GM18520 (cell line): Measurements from ENCODE around the gene FRAT2.
"Not testable (repeated sequence)": the region's sequence is repeated elsewhere in the genome, so short reads cannot be mapped to it uniquely, and the experiment has no call there.

ENCODE experiments used
- ATAC-seq: cut with Tn5 transposase; IDR thresholded peaks from one replicate; pipeline ENCODE4 v1.9.1; 2021; ENCODE audit not compliant: unreplicated experiment

Gene FRAT2

DNA sequence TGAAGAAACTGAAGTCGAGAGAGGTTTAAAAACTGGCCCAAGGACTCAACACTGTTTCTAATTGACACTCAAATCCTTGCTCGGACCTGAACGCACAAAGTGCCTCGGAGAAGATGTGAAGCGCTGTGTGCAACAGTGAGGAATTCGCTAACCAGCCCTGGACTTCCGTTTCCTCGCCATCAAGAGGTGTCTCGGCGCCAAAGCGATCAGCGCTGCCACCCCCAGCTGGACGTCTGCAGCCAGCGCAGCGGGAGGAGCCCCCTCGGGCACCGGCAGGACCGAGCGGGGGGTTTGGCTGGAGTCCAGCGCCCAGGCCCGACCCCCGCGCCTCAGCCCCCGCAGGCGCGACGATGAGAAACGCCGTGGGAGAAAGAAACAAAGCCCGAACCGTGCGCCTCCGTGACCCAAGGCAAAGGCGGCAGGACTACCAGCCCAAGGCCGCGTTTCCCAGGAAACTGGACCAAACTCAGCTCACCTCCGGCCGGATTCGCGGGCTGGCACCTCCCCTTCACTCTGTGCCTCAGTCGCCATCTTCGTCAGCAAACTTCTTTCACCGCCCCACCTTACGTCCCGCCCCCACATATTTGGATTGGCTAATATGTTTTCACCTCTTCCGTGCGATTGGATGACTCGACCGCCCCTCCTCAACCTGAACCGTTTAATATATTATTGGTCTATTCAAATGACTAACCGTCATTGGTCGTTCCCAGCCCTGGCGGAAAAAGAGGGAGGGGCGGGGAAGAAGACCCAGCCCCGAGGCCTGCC is 42.2 kb downstream of the FRAT2 start, which contains the start of gene ARHGAP19:
Gene ARHGAP19 (minus strand): TSS at position 541 of the 765 bp plus-strand sequence. CDS start 10 bp downstream, at position 531.
- peak; percentile 90 for ATAC-seq

DNA sequence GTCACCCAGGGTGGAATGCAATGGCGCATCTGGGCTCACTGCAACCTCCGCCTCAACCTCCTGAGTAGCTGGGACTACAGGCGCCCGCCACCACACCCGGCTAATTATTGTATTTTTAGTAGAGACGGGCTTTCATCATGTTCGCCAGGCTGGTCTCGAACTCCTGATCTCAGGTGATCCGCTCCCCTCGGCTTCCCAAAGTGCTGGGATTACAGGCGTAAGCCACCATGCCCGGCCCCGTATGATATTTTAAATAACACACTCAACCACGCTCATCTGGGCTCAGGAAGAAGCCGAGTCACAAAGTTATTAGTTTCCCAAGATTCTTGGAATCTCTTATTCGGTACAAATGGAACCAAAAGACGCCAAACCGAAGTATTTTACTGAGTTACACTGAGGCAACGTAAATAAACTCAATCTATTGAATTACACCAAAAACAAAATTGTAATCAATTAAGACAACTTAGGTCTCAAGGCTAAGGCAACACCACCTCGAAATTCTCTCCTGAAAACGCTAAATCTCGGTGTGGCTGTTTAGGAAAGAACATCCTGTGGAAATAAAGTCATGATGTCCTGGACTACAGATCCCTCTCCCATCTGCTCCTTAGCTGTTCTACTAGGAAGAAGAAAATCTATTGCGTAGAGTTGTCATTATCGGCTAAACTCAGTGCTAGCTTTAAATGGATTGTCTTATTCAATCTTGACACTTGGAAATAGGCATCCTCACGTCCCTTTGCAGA is 43.0 kb downstream of the FRAT2 start:
- ATAC-seq, result no peak

DNA sequence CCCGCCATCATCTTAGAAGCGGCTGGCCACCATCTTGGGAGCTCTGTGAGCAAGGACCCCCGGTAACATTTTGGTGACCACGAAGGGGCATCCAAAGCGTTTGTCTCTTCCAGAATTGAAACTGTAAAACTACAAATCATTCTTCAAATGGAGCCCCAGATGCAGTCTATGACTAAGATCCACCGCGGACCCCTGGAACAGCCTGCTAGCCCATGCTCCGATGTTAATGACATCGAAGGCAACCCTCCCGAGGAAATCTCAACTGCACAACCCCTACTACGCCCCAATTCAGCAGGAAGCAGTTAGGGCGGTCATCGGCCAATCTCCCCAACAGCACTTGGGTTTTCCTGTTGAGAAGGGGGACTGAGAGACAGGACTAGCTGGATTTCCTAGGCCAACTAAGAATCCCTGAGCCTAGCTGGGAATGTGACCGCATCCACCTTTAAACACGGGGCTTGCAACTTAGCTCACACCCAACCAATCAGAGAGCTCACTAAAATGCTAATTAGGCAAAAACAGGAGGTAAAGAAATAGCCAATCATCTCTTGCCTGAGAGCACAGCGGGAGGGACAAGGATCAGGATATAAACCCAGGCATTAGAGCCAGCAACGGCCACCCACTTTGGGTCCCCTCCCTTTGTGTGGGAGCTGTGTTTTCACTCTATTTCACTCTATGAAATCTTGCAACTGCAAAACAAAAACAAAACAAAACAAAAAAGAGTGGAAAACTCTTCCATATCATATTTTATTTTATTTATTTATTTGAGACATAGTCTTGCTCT is 43.8 kb downstream of the FRAT2 start:
- not testable (repeated sequence) for ATAC-seq

DNA sequence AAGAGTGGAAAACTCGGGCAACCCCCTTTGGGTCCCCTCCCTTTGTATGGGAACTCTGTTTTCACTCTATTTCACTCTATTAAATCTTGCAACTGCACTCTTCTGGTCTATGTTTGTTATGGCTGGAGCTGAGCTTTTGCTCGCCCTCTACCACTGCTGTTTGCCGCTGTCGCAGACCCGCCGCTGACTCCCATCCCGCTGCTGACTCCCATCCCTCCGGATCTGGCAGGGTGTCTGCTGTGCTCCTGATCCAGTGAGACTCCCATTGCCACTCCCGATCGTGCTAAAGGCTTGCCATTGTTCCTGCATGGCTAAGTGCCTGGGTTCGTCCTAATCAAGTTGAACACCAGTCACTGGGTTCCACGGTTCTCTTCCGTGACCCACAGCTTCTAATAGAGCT is 44.5 kb downstream of the FRAT2 start:
- ATAC-seq, result not testable (repeated sequence)
